NCI-H146 (cell line): ENCODE data around the gene SHFL.

ENCODE experiments used
- DNase-seq: peaks from one replicate; lab custom pipeline; 2025; lab: John Stamatoyannopoulos, UW

Gene SHFL

DNA sequence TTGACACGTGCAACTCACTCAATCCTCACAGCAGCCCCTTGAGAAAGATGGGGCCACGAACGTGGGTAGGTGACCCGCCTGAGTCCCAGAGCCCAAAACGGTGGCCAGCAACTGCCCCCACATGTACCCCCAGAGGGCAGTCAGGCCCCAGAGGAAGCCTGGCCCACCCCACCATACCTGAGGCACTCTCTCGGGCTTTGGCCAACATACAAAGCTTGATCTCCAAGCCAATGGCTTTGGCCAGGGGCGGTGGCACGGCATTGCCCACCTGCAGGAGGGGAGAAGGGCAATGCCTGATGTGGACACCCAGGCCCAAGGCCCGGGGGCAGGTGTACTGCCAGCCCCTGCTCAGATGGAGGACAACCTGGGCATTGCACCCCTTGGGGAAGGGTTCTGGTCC is 47.9 kb downstream of the SHFL start:
- no peak for DNase-seq

DNA sequence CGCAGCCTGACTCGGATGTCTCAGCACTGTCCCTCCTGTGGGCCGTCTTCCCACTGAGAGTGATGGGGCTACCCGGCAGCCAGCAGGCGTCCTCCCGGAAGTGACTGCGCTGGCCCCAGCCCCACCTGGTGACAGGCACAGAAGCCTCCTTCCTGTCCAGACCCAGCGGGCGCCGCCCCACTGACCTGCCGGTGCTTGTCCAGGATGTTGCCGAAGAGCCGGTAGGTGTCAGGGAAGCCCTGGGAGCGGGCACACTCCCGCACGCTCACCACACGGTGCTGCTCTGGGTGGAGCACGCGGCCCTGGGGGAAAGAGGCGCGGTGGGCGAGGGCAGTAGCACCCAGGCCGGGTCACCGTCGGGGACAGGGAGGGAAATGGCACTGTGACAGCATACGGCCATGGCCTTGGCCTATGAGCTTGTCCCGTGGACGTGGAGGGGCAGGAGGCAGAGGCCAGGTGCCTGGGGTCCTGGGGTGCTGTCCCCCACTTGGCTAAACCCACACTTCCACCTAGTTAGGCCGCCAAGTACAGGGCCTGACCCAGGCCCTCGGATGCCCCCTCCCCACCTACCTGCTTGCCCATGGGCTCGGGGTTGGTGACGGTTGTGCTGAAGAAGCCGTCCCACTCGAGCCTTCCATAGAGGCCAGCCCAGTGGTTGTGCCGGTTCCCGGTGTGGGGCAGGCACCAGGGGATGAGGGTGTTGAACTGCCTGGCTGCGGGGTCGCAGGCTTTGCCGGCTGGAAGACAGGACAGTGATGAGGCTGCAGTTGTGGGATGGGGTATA is 49.6 kb downstream of the SHFL start:
- DNase-seq, result no peak

GRCh38 chr19:10136936-10137335 is 50.8 kb downstream of the SHFL start:
- DNase-seq, result no peak

DNA sequence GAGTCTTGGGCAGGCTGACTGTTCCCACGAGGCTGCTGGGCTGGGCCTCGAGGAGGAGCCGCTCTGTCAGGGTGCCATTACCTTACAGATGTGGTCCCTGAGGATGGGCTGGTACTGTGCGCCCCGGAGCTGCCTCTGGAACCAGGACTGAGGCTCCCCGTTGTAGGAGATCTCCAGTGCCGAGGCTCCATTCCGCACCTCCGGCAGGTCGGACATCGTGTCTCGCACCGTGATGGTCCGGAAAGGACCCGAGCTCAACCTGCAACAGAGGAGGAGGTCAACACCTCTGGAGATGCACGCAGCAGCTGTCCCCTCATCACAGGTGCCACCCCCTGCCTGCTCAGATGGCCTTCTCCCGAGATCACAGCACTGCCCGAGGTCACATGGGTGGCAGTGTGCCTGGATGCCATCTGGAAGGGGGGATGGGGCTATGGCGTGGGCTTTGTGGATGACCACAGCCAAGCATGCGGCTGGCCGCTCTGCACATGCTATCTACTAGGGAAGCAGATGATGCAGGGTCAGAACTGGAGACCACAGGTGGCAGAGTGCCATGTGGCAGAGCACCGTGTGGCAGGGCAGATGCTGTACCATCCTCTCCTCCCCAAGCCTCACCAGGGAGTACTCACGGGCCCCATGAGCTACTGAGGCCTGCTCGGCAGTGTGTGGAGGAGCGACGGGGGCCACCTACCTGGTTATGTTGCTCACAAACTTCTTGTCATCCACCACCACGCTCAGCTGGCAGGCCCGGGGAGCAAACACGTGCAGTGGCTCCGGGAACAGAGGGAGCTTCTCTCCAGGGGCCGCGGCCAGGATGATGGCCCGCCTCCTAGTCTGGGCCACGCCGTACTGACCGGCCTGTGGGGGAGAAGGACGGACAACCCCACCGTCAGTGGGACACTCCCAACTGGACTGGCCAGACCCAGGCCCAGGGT is 51.9 kb downstream of the SHFL start:
- no peak for DNase-seq

- DNase-seq, result no peak
Measured at GRCh38 chr19:10138879-10139795, 53.0 kb downstream of the SHFL start.

DNA sequence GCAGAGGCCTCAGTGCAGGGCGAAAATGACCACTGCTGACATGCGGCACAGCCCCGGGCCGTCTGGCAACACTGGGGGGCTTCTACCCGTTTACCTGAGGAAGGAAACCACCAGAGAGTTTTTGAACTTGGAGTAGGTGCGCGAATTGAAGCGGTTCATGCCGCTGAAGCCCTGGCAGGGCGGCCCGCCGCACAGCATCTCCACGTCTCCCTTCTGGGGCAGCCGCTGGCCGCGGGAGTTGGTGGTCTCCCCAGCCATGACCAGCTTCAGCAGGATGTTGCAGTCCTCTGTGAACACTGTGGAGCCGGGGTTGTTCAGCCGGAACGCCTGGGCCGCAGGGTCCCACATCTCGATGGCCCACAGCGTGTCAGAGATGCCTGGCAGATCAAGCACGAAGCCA is 53.8 kb downstream of the SHFL start:
- no peak for DNase-seq

DNA sequence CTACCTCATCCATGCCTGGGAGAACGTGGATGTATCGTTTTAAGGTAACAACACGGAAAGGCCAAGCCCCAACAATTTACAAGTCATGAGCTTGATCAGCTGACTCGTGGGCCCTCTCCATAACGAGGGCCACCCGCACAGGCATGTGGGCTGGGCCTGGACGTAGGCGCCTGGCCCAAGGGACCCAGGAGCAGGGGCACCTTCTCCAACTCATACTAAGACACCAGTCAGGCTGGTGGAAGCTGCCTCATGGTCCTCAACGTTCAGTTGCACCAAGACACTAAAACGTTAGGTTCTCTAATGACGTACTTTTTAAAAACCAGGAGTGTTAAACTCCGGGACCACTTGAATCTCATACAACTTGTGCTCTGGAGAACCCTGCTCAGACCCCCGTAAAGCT is 55.4 kb downstream of the SHFL start:
- DNase-seq, result no peak

DNA sequence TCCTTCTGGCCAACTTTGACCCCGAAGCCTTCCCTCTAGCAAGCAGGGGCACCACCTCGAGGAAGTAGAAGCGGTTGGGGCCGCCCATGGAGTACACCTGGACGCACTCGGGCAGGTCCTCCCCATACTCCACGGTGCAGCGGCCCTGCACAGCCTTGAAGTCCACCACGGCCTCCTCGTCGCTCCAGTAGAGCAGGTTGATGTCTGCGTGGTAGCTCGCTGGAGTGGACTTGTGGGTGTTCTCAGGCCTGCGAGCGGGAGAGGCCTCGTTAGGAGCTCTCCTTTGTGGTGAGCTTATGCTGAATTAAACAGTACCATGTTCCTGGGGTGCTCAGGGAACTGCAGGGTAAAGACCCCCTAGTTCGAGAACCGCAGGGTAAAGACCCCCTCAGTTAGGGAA is 55.9 kb downstream of the SHFL start:
- no peak for DNase-seq
